ENCODE results near the gene NUP98.

- TF ChIP-seq CTCF (IDR thresholded peaks at IDR 0.05) (no peak), POLR2A (IDR thresholded peaks at IDR 0.05) (no peak)
These were observed 59.1 kb downstream of the NUP98 start for GRCh38 chr11:3738241-3738640.

All from uterus (tissue), 2 donors.